Thyroid gland (tissue), 4 donors: ENCODE data around the gene RFX8.

ENCODE experiments used
- POLR2A ChIP-seq, 2 donors: fragments of 450-650 bp; IDR thresholded peaks; one replicate each; pipeline ENCODE4 v1.6.1; 2017; ENCODE audit warnings: antibody characterized with exemption in 2 of 2, mild to moderate bottlenecking in 2 of 2, moderate library complexity in 1 of 2
- TF ChIP-seq, protein P1 (sequence below), 6 experiments: fragments of 200-600 bp in 3 of 6; fragments of 450-650 bp in 3 of 6; sonication (generic) in 3 of 6; IDR thresholded peaks; one replicate each; pipeline ENCODE4 v1.5.1; 2016 to 2019; ENCODE audit warnings: antibody characterized with exemption in 6 of 6, mild to moderate bottlenecking in 2 of 6, inconsistent platforms in 1 of 6, moderate library complexity in 1 of 6

DNA sequence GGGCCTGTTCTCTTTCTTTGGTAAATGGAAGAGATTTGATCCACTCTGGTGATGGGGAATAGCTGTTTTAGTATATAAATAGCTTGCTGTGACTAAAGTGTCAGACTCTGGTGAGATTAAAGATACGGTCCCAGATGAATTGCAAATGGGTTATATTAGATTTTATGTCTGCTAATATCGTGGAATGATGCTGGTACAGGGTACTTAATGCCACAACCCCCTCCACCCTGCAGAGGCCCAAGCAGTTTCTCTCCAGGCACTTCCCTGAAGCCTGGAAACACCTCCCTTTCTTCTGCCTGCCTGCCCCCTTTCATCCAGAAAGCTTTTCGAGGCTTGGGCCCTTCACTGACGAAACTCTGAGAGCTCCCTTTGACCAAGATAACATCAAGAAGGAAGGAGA, 21.4 kb upstream of the RFX8 start:
- TF ChIP-seq, protein P1, sequence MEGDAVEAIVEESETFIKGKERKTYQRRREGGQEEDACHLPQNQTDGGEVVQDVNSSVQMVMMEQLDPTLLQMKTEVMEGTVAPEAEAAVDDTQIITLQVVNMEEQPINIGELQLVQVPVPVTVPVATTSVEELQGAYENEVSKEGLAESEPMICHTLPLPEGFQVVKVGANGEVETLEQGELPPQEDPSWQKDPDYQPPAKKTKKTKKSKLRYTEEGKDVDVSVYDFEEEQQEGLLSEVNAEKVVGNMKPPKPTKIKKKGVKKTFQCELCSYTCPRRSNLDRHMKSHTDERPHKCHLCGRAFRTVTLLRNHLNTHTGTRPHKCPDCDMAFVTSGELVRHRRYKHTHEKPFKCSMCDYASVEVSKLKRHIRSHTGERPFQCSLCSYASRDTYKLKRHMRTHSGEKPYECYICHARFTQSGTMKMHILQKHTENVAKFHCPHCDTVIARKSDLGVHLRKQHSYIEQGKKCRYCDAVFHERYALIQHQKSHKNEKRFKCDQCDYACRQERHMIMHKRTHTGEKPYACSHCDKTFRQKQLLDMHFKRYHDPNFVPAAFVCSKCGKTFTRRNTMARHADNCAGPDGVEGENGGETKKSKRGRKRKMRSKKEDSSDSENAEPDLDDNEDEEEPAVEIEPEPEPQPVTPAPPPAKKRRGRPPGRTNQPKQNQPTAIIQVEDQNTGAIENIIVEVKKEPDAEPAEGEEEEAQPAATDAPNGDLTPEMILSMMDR (IDR thresholded peaks at IDR 0.05): no peak
- no peak for TF ChIP-seq POLR2A (IDR thresholded peaks at IDR 0.05)
